Thoracic aorta (tissue), 2 donors: Measurements from ENCODE around the gene MRGPRD. TPM values are rescaled to one million over a fixed set of nuclear protein-coding genes. Genes with fewer than 3 reads are reported as not detected.

Experiments
- ATAC-seq: fragments of 150-250 bp; one replicate; pipeline ENCODE4 v1.8.0; 2017; ENCODE audit warnings: low read depth; ENCODE audit not compliant: insufficient number of reproducible peaks, low FRiP score
- DNase-seq: peaks from one replicate; pipeline ENCODE4 v3.0.0-alpha.2; 2020; ENCODE audit warnings: low spot score
- H3K27ac ChIP-seq, 2 donors: fragments of 200-600 bp; sonication (generic); 1 replicate in 1 of 2; 2 replicates in 1 of 2; pipeline ENCODE4 v1.5.1; 2016; ENCODE audit warnings: mild to moderate bottlenecking in 2 of 2, moderate library complexity in 2 of 2
- H3K27me3 ChIP-seq: fragments of 200-600 bp; sonication (generic); replicated peaks from 2 replicates; pipeline ENCODE4 v1.6.0; 2016; ENCODE audit warnings: mild to moderate bottlenecking; ENCODE audit not compliant: insufficient read depth
- H3K36me3 ChIP-seq: fragments of 200-600 bp; sonication (generic); one replicate; pipeline ENCODE4 v1.5.1; 2016
- H3K4me1 ChIP-seq, 2 donors: fragments of 200-600 bp; sonication (generic); 1 replicate in 1 of 2; 2 replicates in 1 of 2; pipeline versions ENCODE4 v1.5.1 to v1.6.0; 2016; ENCODE audit warnings: low read depth in 2 of 2, mild to moderate bottlenecking in 1 of 2; ENCODE audit not compliant: control insufficient read depth in 1 of 2
- H3K4me3 ChIP-seq: fragments of 200-600 bp; sonication (generic); 2 replicates; pipeline ENCODE4 v1.5.1; 2016; ENCODE audit warnings: mild to moderate bottlenecking
- H3K9me3 ChIP-seq: fragments of 200-600 bp; sonication (generic); 2 replicates; pipeline ENCODE4 v1.5.1; 2016
- total RNA-seq, 2 donors: library from RNA; depleted of rRNA; stranded (reverse); fragments of >200 nt; gene quantifications; one replicate each; pipeline versions ENCODE4 v1.1.0 to v1.2.3, GENCODE V29; 2016
- TF ChIP-seq, protein P1 (sequence below): fragments of 200-600 bp; sonication (generic); IDR thresholded peaks from one replicate; pipeline ENCODE4 v1.5.1; 2019; ENCODE audit warnings: antibody characterized with exemption

The MRGPRD gene
- total RNA-seq, 2 donors from 2014 or later: 5.0 TPM; not detected in 1

GRCh38 chr11:68932933-68933577 is 47.7 kb downstream of the MRGPRD start:
- H3K4me1 ChIP-seq: peaks cover 5 to 11% of the 10 kb centered on the region in 2 donors
- ATAC-seq: no peak
- no peak for DNase-seq
- TF ChIP-seq, protein P1, sequence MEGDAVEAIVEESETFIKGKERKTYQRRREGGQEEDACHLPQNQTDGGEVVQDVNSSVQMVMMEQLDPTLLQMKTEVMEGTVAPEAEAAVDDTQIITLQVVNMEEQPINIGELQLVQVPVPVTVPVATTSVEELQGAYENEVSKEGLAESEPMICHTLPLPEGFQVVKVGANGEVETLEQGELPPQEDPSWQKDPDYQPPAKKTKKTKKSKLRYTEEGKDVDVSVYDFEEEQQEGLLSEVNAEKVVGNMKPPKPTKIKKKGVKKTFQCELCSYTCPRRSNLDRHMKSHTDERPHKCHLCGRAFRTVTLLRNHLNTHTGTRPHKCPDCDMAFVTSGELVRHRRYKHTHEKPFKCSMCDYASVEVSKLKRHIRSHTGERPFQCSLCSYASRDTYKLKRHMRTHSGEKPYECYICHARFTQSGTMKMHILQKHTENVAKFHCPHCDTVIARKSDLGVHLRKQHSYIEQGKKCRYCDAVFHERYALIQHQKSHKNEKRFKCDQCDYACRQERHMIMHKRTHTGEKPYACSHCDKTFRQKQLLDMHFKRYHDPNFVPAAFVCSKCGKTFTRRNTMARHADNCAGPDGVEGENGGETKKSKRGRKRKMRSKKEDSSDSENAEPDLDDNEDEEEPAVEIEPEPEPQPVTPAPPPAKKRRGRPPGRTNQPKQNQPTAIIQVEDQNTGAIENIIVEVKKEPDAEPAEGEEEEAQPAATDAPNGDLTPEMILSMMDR: no peak
- no peaks in the 10 kb centered on the region for H3K9me3 ChIP-seq
- H3K27me3 ChIP-seq: no peaks in the 10 kb centered on the region
- peaks cover 58% of the 10 kb centered on the region for H3K36me3 ChIP-seq
- no peak overlapping the region for H3K4me3 ChIP-seq
- H3K27ac ChIP-seq: no peak overlapping the region

GRCh38 chr11:68932358-68932757 is 48.4 kb downstream of the MRGPRD start:
- Histone ChIP-seq H3K4me3 (no peak overlapping the region), H3K36me3 (peaks cover 51% of the 10 kb centered on the region), H3K9me3 (no peaks in the 10 kb centered on the region), H3K27me3 (no peaks in the 10 kb centered on the region), H3K4me1 (peaks cover 12 to 18% of the 10 kb centered on the region in 2 donors), H3K27ac (no peak overlapping the region)
- TF ChIP-seq, protein P1: no peak
- no peak for DNase-seq
- no peak for ATAC-seq

DNA sequence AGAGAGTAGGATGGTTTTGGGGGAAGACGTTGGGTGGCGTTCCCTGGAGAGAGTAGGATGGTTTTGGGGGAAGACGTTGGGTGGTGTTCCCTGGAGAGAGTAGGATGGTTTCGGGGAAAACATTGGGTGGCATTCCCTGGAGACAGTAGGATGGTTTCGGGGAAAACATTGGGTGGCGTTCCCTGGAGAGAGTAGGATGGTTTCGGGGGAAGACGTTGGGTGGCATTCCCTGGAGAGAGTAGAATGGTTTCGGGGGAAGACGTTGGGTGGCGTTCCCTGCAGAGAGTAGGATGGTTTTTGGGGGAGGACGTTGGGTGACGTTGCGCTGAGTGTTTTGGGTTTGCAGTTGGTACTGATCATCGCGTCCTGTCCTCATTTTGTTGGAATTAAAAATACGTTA is 48.9 kb downstream of the MRGPRD start:
- H3K27ac ChIP-seq: no peak overlapping the region
- TF ChIP-seq, protein P1: no peak
- H3K36me3 ChIP-seq: peaks cover 47% of the 10 kb centered on the region
- H3K4me3 ChIP-seq: no peak overlapping the region
- peaks cover 17 to 23% of the 10 kb centered on the region in 2 donors for H3K4me1 ChIP-seq
- no peaks in the 10 kb centered on the region for H3K9me3 ChIP-seq
- DNase-seq: no peak
- no peaks in the 10 kb centered on the region for H3K27me3 ChIP-seq
- ATAC-seq: no peak

DNA sequence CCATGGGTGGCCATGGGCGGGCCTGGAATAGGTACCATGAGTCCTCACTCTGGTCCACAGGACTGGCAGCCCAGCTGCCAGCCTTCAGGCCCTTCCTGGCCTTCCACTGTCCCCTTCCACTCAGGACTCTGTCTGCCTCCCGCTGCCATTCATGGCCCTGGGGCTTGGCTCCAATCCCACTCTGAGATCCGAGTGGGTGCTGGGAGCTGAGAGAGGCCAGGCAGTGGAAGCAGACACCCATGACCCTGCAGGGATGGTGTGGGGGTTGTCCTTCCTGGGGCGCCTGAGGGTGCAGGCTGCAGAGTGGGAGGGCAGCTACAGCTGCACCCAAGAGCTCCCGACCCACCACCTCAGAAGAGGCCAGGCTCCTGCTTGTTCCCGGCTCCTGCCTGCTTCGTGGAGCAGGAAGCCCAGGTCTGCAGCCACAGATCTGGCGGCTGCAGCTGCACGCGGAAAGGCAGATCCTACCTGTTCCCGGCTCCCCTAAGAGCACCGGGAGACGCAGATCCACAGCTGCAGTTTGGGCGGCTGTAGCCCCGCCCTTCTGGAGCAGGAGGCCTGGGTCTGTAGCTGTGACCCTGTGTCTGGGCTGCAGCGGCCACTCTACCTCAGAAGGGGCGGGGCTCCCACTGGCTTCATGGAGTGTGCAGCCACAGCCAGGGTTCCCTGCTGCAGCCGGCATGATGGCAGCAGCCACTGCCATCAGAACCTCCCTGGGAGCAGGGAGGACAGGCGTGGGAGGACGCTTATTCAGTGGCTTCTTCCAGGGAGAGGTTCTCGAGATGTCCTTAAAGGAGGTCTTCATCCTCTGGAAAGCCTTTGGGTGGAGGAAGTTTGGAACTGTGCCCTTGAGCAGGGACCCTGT is 49.6 kb downstream of the MRGPRD start:
- Histone ChIP-seq H3K27me3 (no peaks in the 10 kb centered on the region), H3K4me3 (no peak overlapping the region), H3K4me1 (peaks cover 19 to 25% of the 10 kb centered on the region in 2 donors), H3K27ac (no peak overlapping the region), H3K36me3 (peaks cover 40% of the 10 kb centered on the region), H3K9me3 (no peaks in the 10 kb centered on the region)
- TF ChIP-seq, protein P1: no peak
- ATAC-seq (no peak), DNase-seq (no peak)

Other genes starting within 250 kb of the MRGPRD start
- 1 to 10 TPM in 1 of 2 donors, not detected in 1; 2.8 TPM for gene TESMIN, start 229.5 kb downstream of the MRGPRD start, total RNA-seq
- gene CPT1A, start 139.1 kb downstream of the MRGPRD start, total RNA-seq: 10 to 100 TPM; 61.1 to 75.3 TPM
- 10 to 100 TPM; 11.0 to 16.7 TPM for gene MRPL21, start 77.2 kb downstream of the MRGPRD start, total RNA-seq
- 10 to 100 TPM; 24.7 to 40.8 TPM for gene IGHMBP2, start 77.1 kb downstream of the MRGPRD start, total RNA-seq
- gene MRGPRF, start 32.3 kb upstream of the MRGPRD start, total RNA-seq: 100 to 1,000 TPM in 1 of 2 donors, 10 to 100 TPM in 1; 67.5 to 171 TPM
- 10 to 100 TPM; 34.7 to 38.0 TPM for gene TPCN2, start 67.9 kb upstream of the MRGPRD start, total RNA-seq
- 1 to 10 TPM; 3.0 to 4.2 TPM for gene SMIM38, start 174.9 kb upstream of the MRGPRD start, total RNA-seq